ENCODE results near the gene TBC1D22A.

The TBC1D22A gene

GRCh38 chr22:46905415-46905814, 143.0 kb downstream of the TBC1D22A start:
- no peaks in the 10 kb centered on the region for H3K9me3 ChIP-seq (ENCODE audit: insufficient read depth, low read depth, low read length)
- no peak overlapping the region for H3K27ac ChIP-seq (ENCODE audit: low read length)
- no peak overlapping the region for H3K4me3 ChIP-seq (ENCODE audit: low read length)
- no peaks in the 10 kb centered on the region for H3K36me3 ChIP-seq (ENCODE audit: insufficient read depth, low read depth, low read length)
- H3K27me3 ChIP-seq (ENCODE audit: insufficient read depth, low read length) = no peaks in the 10 kb centered on the region
- peaks cover 5% of the 10 kb centered on the region; the same call in 1 of the 2 replicates for H3K4me1 ChIP-seq (ENCODE audit: insufficient read depth, low read length)
- no peak overlapping the region for H3K9ac ChIP-seq (ENCODE audit: low read depth, low read length)

GRCh38 chr22:46905834-46906233, 143.4 kb downstream of the TBC1D22A start:
- H3K4me1 ChIP-seq (ENCODE audit: insufficient read depth, low read length) = peaks cover 5% of the 10 kb centered on the region; the same call in 1 of the 2 replicates
- no peak overlapping the region for H3K4me3 ChIP-seq (ENCODE audit: low read length)
- H3K9me3 ChIP-seq (ENCODE audit: insufficient read depth, low read depth, low read length) = no peaks in the 10 kb centered on the region
- H3K36me3 ChIP-seq (ENCODE audit: insufficient read depth, low read depth, low read length) = no peaks in the 10 kb centered on the region
- H3K9ac ChIP-seq (ENCODE audit: low read depth, low read length) = no peak overlapping the region
- no peaks in the 10 kb centered on the region for H3K27me3 ChIP-seq (ENCODE audit: insufficient read depth, low read length)
- H3K27ac ChIP-seq (ENCODE audit: low read length) = no peak overlapping the region

GRCh38 chr22:46906326-46907045, 144.0 kb downstream of the TBC1D22A start:
- no peak overlapping the region for H3K27ac ChIP-seq (ENCODE audit: low read length)
- H3K4me1 ChIP-seq (ENCODE audit: insufficient read depth, low read length) = peaks cover 5% of the 10 kb centered on the region; the same call in 1 of the 2 replicates
- H3K9ac ChIP-seq (ENCODE audit: low read depth, low read length) = no peak overlapping the region
- H3K9me3 ChIP-seq (ENCODE audit: insufficient read depth, low read depth, low read length) = no peaks in the 10 kb centered on the region
- no peak overlapping the region for H3K4me3 ChIP-seq (ENCODE audit: low read length)
- H3K36me3 ChIP-seq (ENCODE audit: insufficient read depth, low read depth, low read length) = no peaks in the 10 kb centered on the region
- no peaks in the 10 kb centered on the region for H3K27me3 ChIP-seq (ENCODE audit: insufficient read depth, low read length)

- H3K27ac ChIP-seq (ENCODE audit: low read length) = no peak overlapping the region
- peaks cover 2% of the 10 kb centered on the region; the same call in 1 of the 2 replicates for H3K4me1 ChIP-seq (ENCODE audit: insufficient read depth, low read length)
- no peak overlapping the region for H3K9ac ChIP-seq (ENCODE audit: low read depth, low read length)
- H3K36me3 ChIP-seq (ENCODE audit: insufficient read depth, low read depth, low read length) = peaks cover 6% of the 10 kb centered on the region; the same call in 1 of the 2 replicates
- H3K4me3 ChIP-seq (ENCODE audit: low read length) = no peak overlapping the region
- no peaks in the 10 kb centered on the region for H3K9me3 ChIP-seq (ENCODE audit: insufficient read depth, low read depth, low read length)
- H3K27me3 ChIP-seq (ENCODE audit: insufficient read depth, low read length) = no peaks in the 10 kb centered on the region
Observed at GRCh38 chr22:46907241-46908215, 145.1 kb downstream of the TBC1D22A start.

GRCh38 chr22:46908641-46909107, 146.2 kb downstream of the TBC1D22A start:
- Histone ChIP-seq H3K27me3 (ENCODE audit: insufficient read depth, low read length) (no peaks in the 10 kb centered on the region), H3K36me3 (ENCODE audit: insufficient read depth, low read depth, low read length) (peaks cover 16% of the 10 kb centered on the region; the same call in 1 of the 2 replicates), H3K9ac (ENCODE audit: low read depth, low read length) (no peak overlapping the region), H3K9me3 (ENCODE audit: insufficient read depth, low read depth, low read length) (no peaks in the 10 kb centered on the region), H3K4me1 (ENCODE audit: insufficient read depth, low read length) (no peaks in the 10 kb centered on the region), H3K27ac (ENCODE audit: low read length) (no peak overlapping the region), H3K4me3 (ENCODE audit: low read length) (no peak overlapping the region)

- H3K4me1 ChIP-seq (ENCODE audit: insufficient read depth, low read length) = no peaks in the 10 kb centered on the region
- H3K9ac ChIP-seq (ENCODE audit: low read depth, low read length) = no peak overlapping the region
- no peaks in the 10 kb centered on the region for H3K9me3 ChIP-seq (ENCODE audit: insufficient read depth, low read depth, low read length)
- peaks cover 16% of the 10 kb centered on the region; the same call in 1 of the 2 replicates for H3K36me3 ChIP-seq (ENCODE audit: insufficient read depth, low read depth, low read length)
- H3K27me3 ChIP-seq (ENCODE audit: insufficient read depth, low read length) = no peaks in the 10 kb centered on the region
- no peak overlapping the region for H3K4me3 ChIP-seq (ENCODE audit: low read length)
- H3K27ac ChIP-seq (ENCODE audit: low read length) = no peak overlapping the region
Observed at GRCh38 chr22:46909237-46910030, 147.0 kb downstream of the TBC1D22A start.

GRCh38 chr22:46910624-46911023, 148.2 kb downstream of the TBC1D22A start:
- Histone ChIP-seq H3K36me3 (ENCODE audit: insufficient read depth, low read depth, low read length) (peaks cover 16% of the 10 kb centered on the region; the same call in 1 of the 2 replicates), H3K4me3 (ENCODE audit: low read length) (no peak overlapping the region), H3K27me3 (ENCODE audit: insufficient read depth, low read length) (no peaks in the 10 kb centered on the region), H3K27ac (ENCODE audit: low read length) (no peak overlapping the region), H3K9me3 (ENCODE audit: insufficient read depth, low read depth, low read length) (no peaks in the 10 kb centered on the region), H3K9ac (ENCODE audit: low read depth, low read length) (no peak overlapping the region), H3K4me1 (ENCODE audit: insufficient read depth, low read length) (no peaks in the 10 kb centered on the region)

GRCh38 chr22:46911346-46911745, 148.9 kb downstream of the TBC1D22A start:
- no peak overlapping the region for H3K27ac ChIP-seq (ENCODE audit: low read length)
- H3K27me3 ChIP-seq (ENCODE audit: insufficient read depth, low read length) = no peaks in the 10 kb centered on the region
- H3K4me3 ChIP-seq (ENCODE audit: low read length) = no peak overlapping the region
- no peak overlapping the region for H3K9ac ChIP-seq (ENCODE audit: low read depth, low read length)
- H3K4me1 ChIP-seq (ENCODE audit: insufficient read depth, low read length) = no peaks in the 10 kb centered on the region
- no peaks in the 10 kb centered on the region for H3K9me3 ChIP-seq (ENCODE audit: insufficient read depth, low read depth, low read length)
- H3K36me3 ChIP-seq (ENCODE audit: insufficient read depth, low read depth, low read length) = peaks cover 16% of the 10 kb centered on the region

GRCh38 chr22:46913351-46913750, 150.9 kb downstream of the TBC1D22A start:
- Histone ChIP-seq H3K27ac (ENCODE audit: low read length) (no peak overlapping the region), H3K27me3 (ENCODE audit: insufficient read depth, low read length) (no peaks in the 10 kb centered on the region), H3K4me3 (ENCODE audit: low read length) (no peak overlapping the region), H3K9me3 (ENCODE audit: insufficient read depth, low read depth, low read length) (no peaks in the 10 kb centered on the region), H3K9ac (ENCODE audit: low read depth, low read length) (no peak overlapping the region), H3K36me3 (ENCODE audit: insufficient read depth, low read depth, low read length) (peaks cover 21% of the 10 kb centered on the region), H3K4me1 (ENCODE audit: insufficient read depth, low read length) (no peaks in the 10 kb centered on the region)

GRCh38 chr22:46914481-46914880, 152.0 kb downstream of the TBC1D22A start:
- Histone ChIP-seq H3K36me3 (ENCODE audit: insufficient read depth, low read depth, low read length) (peaks cover 23% of the 10 kb centered on the region), H3K9me3 (ENCODE audit: insufficient read depth, low read depth, low read length) (no peaks in the 10 kb centered on the region), H3K27ac (ENCODE audit: low read length) (no peak overlapping the region), H3K4me1 (ENCODE audit: insufficient read depth, low read length) (no peaks in the 10 kb centered on the region), H3K27me3 (ENCODE audit: insufficient read depth, low read length) (no peaks in the 10 kb centered on the region), H3K9ac (ENCODE audit: low read depth, low read length) (no peak overlapping the region), H3K4me3 (ENCODE audit: low read length) (no peak overlapping the region)
